Activated CD8-positive, alpha-beta memory T cell treated with anti-CD3 and anti-CD28 coated beads, Interleukin-2, amount 50 U/mL, for 24 hours (primary cell): ENCODE results near the gene BCAS3.

ENCODE experiments used
- DNase-seq: peaks from one replicate; pipeline ENCODE4 v3.0.0-alpha.2; 2020; ENCODE audit errors: extremely low read depth

Gene BCAS3

GRCh38 chr17:61395983-61396585 is 718.4 kb downstream of the BCAS3 start:
- no peak for DNase-seq

GRCh38 chr17:61396586-61397085 is 719.0 kb downstream of the BCAS3 start:
- DNase-seq, result no peak

GRCh38 chr17:61397086-61397842 is 719.6 kb downstream of the BCAS3 start:
- no peak for DNase-seq

GRCh38 chr17:61398721-61399130 is 721.1 kb downstream of the BCAS3 start:
- no peak for DNase-seq

GRCh38 chr17:61399131-61400065 is 721.7 kb downstream of the BCAS3 start, which contains the start of gene TBX2:
Gene TBX2 (plus strand): TSS chr17:61399843. CDS start chr17:61400177, 334 bp downstream.
- no peak for DNase-seq

GRCh38 chr17:61400066-61400716 is 722.5 kb downstream of the BCAS3 start:
- DNase-seq, result no peak

GRCh38 chr17:61400717-61401388 is 723.2 kb downstream of the BCAS3 start:
- DNase-seq, result no peak

GRCh38 chr17:61401389-61402072 is 723.9 kb downstream of the BCAS3 start:
- no peak for DNase-seq

- DNase-seq, result no peak
These were observed 724.5 kb downstream of the BCAS3 start for GRCh38 chr17:61402073-61402541.

GRCh38 chr17:61402978-61403800 is 725.5 kb downstream of the BCAS3 start:
- no peak for DNase-seq

GRCh38 chr17:61403801-61404662 is 726.4 kb downstream of the BCAS3 start:
- DNase-seq, result no peak

GRCh38 chr17:61404663-61404912 is 726.9 kb downstream of the BCAS3 start:
- DNase-seq, result no peak

- DNase-seq, result no peak
These were observed 727.4 kb downstream of the BCAS3 start for GRCh38 chr17:61404913-61405685.

GRCh38 chr17:61405686-61406536 is 728.3 kb downstream of the BCAS3 start:
- no peak for DNase-seq

- DNase-seq, result no peak
These were observed 728.8 kb downstream of the BCAS3 start for GRCh38 chr17:61406537-61406845.

GRCh38 chr17:61406971-61407911 is 729.6 kb downstream of the BCAS3 start:
- DNase-seq, result no peak
